HG03442 (cell line): ENCODE measurements around the gene NOP16.
"Not testable (repeated sequence)": the region's sequence is repeated elsewhere in the genome, so short reads cannot be mapped to it uniquely, and the experiment has no call there.

Experiments used
- ATAC-seq: cut with Tn5 transposase; IDR thresholded peaks from one replicate; pipeline ENCODE4 v1.9.1; 2021; ENCODE audit warnings: mild to moderate bottlenecking, moderate library complexity; ENCODE audit not compliant: unreplicated experiment

NOP16 gene

DNA sequence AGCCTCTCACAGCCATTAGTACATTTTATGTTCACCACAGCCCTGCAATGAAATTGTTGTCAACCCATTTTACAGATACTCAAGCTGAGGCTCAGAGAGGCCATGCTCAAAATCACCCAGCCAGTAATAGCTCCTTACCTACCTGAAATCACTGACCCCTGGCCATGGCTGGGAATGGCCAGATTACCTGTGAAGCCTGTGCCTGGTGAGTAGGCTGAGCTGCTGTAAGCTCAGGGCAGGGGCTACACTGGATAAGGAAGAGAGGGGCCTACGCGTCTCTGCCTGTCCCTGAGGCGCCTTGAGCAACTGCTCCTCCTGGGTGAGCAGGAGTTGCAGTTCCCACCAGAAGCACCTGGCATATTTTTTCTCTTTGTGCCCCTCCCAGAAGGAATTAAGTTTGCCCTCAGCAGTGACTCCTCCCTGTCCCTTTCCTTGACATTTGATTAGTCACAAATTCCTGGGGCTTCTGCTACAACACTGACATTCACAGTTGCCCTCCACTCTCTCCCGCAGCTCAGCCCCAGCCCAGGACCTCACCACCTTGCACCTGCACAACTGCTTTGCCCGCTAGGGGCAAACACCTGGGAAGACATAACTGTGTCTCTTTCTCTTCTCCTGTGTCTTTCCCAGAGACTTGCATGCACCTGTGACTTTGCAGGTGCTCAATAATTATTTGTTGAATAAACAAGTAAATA lies 22.2 kb upstream of the NOP16 start:
- no peak for ATAC-seq

GRCh38 chr5:176409765-176410164 lies 21.4 kb upstream of the NOP16 start:
- ATAC-seq, result no peak

DNA sequence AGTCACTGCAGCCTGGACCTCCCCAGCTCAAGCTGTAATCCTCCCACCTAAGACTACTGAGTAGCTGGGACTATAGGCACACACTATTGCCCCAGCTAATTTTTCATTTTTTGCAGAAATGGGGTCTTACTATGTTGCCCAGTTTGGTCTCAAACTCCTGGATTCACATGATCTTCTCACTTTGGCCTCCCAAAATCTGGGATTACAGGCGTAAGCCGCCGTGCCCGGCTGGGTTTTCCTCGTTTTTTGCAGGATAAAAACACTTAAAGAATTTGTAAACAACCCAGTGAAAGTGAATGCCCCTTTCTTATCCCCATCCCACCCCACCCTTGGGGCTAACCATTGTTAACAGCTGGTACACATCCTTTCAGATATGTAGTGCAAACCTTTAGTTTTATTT lies 20.2 kb upstream of the NOP16 start:
- ATAC-seq, result no peak

DNA sequence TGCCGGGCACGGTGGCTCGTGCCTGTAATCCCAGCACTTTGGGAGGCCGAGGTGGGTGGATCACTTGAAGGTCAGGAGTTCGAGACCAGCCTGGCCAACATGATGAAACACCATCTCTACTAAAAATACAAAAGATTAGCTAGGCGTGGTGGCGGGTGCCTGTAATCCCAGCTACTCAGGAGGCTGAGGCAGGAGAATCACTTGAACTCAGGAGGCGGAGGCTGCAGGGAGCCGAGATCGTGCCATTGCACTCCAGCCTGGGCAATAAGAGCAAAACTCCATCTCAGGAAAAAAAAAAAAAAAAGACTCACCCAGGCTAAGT lies 19.8 kb upstream of the NOP16 start:
- ATAC-seq, result not testable (repeated sequence)

- no peak for ATAC-seq
Measured at GRCh38 chr5:176407456-176408251, 19.3 kb upstream of the NOP16 start.

DNA sequence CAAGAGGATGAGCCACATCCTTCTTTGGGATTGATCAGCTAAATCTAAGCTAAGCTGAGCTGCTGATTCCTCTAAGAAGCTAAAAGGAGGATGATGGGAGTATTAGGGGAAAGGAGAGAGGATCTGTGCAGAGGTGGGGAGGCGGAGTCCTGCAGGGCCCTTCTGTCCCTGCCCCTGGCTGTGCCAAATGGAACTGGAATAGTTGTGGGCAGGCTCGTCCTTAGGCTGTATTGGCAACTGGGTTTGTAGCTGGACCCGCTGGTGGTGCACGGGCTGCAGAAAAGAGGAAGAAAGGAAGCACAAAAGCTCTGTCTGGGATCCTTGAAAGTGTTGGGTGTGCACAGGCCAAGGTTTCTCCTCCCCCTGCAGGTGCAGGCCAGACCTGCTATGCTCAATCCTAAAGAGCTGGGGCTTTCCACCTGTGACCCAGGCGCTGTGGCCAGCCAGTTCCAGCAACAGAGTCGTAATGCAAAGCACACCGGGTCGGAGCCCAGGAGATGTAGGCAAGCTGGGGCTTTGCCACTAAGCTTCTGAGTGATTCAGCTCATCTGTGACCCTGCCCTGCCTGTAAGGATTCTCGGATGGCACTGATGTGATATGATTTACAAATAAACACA lies 18.1 kb upstream of the NOP16 start:
- ATAC-seq, result no peak

DNA sequence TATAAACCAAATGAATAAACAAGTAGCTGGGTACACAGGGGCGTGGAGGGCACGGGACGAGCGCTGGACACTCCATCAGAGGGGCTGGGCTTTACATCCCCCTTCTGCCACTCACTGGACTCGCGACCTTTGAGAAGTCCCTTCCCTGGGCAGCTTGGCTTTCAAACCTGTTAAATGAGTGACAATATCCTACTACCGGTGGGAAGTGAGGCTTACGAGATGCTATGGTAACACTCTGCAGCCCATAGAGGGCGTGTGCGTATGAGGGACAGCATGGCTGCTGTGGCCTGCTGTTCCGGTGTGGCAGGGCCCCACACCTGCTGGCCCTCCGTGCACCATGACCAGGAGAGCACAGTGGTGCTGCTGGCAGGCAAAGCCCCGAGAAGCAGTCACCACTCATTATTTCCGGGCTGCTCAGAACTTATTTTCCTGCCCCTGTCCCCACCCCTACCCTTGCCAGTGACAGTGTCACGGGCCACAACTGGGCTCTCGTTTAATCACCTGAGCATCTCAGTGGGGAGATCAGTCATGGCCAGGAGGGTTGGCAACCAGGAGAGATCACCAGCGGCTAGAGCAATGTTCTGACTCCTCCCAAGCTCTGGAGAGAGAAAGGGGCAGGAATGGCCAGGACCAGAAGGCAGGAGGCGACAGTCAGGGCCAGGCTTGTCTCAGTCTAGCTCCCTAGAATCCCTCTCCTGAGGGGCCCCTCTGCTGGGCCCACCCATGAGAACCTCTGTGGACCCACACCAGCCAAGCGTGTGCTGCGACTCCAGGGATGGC lies 17.4 kb upstream of the NOP16 start:
- ATAC-seq, result no peak

DNA sequence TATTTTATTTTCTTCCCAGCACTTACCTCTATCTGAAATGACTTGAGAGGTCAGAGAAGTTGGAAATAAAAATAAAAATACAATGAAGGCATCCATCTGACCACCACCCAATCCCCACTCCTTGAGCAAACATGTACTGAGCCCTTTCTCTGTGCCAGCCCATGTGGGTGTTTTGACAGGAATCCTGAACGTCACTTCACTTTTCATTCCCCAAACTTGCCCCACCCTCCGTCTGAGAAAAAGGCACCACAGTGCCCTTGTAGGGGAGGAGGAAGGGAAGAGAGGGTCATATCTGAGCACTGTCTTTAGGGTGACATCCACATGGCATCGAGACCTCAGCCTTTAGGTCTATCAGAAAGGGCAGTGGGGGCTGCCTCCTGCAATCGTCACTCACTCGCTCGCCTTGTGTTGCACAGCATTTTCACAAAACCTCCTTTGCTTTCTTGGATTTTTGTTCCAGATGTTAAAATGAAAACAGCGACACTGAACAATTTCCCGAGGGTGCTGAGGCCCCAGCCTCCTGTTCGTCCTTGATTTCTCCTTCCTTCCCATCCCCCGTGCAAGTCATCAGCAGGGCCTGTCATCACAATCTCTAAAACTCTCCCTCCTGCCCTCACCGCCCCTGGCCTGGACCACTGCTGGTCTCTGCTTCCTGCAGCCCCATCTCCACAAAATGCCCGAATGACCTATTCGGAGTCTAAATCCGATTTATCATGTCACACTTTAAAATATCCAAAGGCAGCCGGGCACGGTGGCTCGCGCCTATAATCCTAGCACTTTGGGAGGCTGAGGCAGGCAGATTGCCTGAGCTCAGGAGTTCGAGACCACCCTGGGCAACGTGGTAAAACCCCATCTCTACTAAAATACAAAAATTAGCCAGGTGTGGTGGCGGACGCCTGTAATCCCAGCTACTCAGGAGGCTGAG lies 13.1 kb upstream of the NOP16 start:
- no peak for ATAC-seq

GRCh38 chr5:176400382-176401156 lies 12.2 kb upstream of the NOP16 start:
- ATAC-seq, result no peak

GRCh38 chr5:176397736-176398420 lies 9.5 kb upstream of the NOP16 start:
- no peak for ATAC-seq

DNA sequence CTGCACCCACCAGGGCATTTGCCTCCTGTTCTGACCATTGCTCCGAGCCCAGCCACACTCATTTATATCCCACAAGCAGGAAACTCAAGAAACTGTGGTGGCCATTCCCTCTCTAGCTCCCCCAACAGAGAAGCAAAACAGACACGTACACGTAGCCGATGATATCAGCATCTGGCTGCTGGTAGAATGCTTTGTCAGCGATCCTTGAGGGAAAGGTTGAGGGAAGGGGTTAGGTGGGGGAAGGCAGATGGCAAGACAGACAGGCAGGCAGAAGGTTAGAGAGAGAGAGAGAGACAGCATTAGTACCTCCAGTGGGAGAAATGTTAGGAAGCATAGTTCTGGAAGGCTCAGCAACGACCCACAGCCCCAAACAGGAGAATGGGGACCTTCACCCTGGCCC lies 7.9 kb upstream of the NOP16 start:
- no peak for ATAC-seq

GRCh38 chr5:176394881-176395675 lies 6.7 kb upstream of the NOP16 start:
- no peak for ATAC-seq

DNA sequence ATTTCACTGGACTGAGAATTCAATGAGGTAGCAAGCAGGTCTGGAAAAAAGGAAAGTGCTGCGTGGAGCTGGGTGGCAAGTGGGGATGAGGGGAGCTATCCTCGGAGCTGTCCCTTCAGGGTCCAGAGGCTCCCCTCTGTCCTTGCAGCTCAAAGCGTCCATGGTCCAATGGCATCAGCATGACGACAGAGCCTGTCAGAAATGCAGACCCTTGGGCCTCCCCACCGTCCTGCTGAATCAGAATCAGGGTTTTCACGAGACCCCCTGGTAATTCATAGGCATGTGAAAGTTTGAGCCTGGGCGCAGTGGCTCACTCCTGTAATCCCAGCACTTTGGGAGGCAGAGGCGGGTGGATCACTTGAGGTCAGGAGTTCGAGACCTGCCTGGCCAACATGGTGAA lies 5.7 kb upstream of the NOP16 start:
- ATAC-seq, result no peak

DNA sequence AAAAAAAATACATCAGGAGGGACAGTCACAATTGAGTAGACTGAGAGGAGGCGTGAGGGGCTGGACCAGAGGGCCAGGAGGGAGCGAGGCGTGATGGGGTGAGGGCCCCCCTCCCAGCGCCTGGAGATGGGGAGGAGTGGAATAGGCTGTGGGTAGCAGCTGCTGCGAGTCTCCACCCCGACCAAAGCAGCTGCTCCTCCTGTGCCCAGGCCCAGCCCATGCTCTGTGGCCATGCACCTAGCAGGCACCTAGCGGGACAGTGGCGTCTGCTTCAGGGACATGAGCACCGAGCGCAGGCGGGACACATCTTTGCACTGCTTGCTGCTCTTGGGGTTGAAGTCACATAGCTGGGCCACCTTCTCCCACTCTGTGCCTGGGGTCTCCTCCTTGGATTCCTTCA lies 4.1 kb upstream of the NOP16 start:
- no peak for ATAC-seq

GRCh38 chr5:176391999-176392398 lies 3.6 kb upstream of the NOP16 start:
- ATAC-seq, result no peak

DNA sequence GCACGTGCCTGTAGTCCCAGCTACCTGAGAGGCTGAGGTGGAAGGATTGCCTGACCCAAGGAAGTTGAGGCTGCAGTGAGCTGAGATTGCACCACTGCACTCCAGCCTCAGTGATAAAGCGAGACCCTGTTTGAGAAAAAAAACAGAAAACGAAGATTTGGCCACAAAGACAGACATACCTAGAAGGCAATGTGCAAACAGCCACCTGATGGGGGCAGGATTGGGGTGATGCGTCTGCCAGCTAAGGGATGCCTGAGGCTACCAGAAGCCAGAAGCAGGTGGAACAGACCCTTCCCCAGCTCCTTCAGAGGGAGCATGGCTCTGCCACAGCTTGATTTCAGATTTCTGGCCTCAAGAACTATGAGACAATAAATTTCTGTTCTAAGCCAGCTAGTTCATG lies 3.1 kb upstream of the NOP16 start:
- no peak for ATAC-seq

DNA sequence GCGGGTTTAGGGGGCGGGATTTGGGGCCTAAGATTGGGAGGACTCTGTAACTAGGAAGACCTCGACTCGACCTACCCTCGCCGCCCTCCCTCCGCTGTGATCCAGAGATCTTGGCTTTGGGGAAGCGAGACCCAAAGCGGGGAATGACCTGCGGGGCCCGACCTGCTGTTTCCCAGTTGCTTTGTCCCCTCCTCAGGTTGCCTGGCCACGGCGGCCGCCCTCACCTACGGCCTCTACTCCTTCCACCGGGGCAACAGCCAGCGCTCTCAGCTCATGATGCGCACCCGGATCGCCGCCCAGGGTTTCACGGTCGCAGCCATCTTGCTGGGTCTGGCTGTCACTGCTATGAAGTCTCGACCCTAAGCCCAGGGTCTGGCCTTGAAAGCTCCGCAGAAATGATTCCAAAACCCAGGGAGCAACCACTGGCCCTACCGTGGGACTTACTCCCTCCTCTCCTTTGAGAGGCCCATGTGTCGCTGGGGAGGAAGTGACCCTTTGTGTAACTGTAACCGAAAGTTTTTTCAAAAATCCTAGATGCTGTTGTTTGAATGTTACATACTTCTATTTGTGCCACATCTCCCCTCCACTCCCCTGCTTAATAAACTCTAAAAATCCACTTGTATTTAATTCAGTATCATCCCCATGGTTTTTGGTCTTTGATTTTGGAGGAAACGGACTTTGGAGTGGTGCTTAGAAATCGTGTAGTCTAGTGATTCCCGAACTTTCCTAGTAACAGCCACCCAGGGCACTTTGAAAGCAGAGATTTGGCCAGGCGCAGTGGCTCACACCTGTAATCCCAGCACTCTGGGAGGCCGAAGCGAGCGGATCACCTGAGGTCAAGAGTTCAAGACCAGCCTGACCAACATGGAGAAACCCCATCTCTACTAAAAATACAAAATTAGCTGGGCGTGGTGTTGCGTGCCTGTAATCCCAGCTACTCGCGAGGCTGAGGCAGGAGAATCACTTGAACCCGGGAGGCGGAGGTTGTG lies 1.0 kb upstream of the NOP16 start:
- peak; percentile 23 for ATAC-seq
